GDM1 (cell line): ENCODE measurements around the gene CCDC77.

Experiments
- DNase-seq: peaks from one replicate; lab custom pipeline; 2025; lab: John Stamatoyannopoulos, UW

CCDC77 gene

DNA sequence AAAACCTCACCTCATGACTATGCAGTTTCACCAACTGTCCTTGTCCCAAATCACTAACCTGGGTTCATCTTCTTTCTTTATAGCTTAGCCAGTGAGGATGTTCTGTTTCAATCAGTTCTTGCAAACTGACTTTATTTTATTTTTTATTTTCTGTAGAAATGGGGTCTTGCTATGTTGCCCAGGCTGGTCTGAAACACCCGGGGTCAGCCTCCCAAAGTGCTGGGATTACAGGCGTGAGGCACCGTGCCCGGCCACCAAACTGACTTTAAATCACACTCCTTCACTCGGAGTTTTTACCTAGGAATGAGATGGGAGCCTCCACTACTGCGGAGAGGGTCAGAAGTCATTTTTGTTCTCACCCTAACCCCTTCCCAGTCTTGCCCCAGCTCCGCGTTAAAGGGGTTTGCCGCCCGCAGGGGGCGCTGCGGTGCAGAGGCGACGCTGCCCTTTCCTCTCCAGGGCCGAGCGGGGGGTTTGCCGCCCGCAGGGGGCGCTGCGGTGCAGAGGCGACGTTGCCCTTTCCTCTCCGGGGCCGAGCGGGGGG, 51.3 kb downstream of the CCDC77 start:
- no peak for DNase-seq

DNA sequence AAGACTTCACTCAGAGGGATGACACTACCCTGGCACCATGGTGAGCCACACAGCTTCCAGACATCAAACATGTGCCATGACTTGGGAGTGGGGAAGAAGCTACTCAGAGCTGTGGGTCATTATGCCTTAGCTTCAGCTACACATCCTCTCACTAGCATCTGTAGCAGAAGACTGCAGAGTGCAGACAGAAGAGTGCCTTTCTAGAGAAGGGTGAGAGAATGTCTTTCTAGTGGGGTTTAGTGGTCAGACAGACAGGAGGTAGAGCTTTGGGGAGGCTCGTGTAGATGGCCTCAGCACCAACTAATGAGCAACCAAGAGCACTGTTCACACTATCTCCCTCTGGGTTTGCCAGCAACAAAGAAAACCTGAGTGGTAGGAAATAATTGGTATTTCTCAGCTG, 53.4 kb downstream of the CCDC77 start:
- DNase-seq, result no peak

DNA sequence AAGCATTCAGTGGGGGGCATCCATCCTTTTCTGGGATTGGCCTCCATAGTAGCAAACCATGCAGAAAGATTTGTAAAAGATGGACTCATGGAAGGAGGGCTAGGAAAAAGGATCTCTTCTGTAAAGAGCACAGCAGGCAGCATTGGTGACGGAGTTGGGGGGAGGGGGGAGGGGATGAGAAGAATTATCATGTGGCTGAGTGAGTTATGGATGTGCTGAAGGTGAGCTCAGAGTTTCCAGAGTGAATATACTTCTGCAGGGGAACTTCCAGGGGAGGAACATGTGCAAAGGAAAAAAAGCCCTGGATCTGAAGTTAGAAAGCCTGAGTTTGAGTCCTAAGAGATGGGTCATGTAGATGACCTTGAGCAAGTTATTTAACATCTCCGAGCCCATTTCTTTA, 54.4 kb downstream of the CCDC77 start:
- DNase-seq, result no peak

DNA sequence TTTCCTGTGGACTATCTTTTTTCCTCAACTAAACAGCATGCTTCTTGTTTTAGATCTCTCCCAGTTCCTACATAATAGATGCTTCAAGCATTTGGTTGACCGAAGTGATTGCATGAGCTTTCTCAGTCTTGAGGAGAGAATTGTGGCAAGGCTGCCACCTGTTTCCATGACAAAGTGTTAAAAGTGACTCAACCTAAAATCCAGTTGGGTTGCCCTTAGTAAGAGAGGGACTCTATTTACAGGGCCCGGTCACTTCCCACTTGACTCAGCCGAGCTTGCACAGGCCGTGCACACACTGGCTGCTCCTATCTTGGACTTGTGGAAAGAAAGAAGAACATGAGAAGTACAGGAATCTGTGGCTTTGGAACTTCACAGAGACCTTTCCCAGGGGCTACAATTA, 56.2 kb downstream of the CCDC77 start:
- no peak for DNase-seq

DNA sequence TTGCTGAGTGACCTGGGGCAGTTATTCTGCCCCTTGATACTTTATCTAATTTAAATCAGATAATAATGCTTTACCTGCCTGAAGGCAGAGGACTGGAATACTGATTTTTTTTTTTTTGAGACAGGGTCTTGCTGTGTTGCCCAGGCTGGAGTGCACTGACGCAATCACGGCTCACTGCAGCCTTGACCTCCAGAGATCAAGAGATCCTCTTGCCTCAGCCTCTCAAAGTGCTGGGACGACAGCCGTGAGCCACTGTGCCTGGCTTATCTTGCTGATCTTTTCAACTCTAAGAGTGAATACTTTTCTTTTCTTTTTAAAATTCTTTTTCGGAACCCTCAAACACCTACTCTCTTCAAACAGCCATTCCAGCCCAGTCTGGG, 57.6 kb downstream of the CCDC77 start:
- no peak for DNase-seq

DNA sequence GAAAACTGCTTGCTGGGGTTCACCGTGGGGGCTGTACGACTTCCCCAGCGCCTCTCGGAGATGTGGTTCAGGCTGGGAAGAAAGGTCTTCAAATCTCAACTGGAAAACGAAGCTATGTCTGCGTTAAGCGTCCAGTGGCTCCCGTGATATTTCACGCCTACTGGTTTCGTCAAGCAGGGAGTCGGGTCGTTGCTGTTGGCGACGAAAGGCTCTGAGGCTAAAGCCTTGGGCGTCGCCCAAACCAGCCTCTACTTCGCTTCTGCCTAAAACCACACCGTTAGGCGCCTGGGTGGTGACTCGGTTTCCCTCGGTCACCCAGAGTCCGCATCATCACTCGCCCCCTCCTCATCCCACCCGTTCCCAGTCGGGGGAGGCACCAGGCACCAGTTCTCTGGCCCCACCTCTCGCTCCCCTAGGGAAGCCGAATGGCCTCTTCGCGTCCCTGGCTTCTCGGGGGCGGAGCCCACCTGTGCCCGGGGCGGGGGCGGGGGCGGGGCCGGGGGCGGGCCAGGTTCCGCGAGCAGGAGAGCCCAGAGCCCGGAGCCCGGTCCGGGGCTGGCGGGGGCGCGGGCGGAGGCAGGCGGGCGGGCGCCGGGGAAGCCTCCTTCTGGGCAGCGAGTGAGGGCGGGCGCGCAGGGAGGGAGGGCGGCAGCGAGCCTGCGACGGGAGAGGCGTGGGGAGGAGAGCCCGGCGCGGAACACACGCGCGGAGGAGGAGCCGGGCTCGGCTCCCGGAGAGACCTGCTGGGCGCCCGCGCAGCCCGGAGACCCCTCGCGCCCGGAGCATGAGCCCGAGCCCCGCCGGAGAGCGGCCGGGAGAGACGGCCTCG, 58.2 kb downstream of the CCDC77 start, which contains the start of gene B4GALNT3:
Gene B4GALNT3, plus strand, starts transcription at position 510 of the 829 bp plus-strand sequence. CDS start 438 bp downstream, outside the sequence.
- DNase-seq, result no peak

DNA sequence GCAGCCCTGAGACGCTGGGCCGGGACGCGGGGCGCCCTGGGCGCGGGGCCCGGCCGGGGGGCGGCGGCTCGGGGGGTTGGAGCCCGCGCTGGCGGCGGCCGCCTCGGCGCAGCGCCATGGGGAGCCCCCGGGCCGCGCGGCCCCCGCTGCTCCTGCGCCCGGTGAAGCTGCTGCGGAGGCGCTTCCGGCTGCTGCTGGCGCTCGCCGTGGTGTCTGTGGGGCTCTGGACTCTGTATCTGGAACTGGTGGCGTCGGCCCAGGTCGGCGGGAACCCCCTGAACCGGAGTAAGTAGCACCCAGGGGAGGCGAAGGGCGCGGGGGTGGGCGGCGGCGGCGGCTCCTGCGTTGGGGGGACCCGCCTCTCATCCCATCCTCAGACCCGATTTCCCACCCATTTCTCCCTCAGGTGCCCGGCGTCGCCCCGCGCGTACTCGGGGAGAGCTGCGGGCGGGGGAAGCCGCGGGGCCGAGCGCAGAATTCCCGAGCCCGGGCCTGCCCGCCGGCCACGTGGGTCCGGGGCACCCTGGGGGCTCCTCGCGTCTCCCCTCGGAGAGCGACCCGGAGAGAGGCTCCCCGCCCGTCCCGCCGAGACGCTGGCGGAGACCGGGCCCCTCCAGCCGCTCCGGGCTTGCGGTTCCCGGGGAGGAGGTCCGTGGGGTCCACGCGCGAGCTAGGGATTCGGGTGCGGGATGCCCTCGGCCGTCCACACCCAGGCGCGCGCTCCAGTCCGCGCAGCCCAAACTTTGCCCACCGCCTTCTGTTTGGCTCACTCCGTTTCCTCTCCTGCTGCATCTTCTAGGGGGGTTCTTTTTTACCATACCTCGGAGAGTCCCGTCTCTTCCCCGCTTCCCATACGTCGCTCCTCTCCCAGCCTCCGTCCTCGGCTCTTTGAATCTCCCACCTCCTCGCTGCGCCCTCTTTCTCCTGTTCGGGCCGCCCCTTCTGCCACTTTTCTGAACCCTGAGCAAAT, 59.1 kb downstream of the CCDC77 start:
- no peak for DNase-seq

DNA sequence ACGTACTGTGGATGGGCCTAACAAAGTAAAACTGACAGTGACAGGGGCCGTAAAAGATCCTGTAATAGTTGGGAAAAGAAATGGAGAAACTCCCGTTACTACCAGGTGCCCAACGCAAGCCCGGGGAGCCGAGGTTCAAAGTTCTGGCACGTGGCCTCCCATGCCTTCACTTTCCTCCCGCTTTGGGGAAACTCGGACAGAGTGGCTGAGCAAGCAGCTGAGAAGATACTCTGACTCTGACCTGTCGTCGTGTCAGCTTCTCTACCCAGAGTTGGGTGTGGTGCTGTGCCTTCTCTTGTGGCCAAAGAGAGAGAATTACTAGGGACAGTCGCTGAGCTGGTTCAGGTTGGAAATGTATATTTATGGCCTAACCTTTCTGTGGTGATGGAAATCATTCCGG, 60.0 kb downstream of the CCDC77 start:
- DNase-seq, result no peak

DNA sequence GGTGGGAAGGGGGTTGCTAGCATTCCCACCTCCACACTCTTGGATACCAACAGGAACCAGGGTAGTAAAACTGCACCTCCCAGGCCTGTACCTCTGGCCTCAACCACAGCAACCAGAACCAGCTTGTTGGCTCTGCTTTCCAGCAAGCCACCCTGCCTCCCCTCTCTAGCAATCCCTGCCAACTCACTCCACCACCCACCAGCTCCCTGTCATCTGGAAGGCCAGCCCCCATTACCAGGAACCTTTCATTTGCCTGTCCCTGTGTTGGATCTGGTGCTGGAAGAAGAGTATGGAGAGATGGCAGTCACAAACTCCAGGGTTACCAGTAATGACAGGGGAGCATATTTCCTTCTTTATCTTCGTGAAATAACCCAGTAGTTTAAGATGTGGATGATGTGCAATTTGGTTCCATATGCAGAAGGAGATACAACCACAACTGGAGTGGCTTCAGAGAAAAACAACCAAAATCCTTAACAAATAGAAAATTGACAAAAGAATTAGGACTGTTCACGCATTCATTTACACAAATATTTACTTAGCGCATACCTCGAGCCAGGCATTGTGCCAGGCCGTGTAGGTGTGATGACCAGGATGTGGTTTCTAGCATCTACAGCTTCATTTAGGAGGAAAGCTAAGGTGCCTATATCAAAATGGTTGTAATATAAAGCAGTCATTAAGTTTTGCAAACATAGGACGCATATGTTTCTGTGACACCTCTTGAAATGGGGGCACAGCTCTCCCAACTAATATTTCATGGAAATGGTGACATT, 61.7 kb downstream of the CCDC77 start:
- DNase-seq, result no peak

DNA sequence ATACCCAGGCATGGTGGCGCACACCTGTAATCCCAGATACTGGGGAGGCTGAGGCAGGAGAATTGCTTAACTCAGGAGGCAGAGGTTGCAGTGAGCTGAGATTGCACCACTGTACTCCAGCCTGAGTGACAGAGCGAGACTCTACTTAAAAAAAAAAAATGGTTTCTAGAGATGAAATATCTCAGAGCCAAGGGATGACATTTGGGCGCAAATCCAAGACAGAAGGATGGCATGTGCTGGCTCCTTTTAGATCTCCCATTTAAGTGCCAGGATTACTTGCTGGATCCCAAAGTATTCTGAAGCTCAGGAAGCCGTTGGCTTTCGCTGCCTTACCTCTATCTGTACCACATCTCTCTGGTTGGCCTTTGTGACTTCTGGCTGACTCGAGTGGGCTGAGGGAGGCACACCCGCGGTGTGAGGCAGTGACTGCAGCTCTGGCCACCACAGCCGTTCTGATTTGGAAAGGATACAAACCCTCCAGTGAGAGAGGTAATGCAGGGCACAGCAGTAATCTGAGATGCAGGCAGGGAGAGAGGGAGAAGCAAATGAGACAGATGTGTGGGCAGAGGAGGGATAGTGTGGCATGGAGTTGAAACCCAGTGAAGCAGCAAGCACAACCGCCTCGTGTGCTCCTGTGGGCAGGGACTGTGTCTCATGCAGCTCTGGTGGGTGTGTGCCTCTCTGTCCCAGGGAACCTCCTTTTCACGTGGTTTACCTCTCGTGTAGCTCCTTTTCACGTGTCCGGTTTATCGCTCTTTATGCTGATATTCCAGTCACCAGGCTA, 63.2 kb downstream of the CCDC77 start:
- DNase-seq, result no peak

DNA sequence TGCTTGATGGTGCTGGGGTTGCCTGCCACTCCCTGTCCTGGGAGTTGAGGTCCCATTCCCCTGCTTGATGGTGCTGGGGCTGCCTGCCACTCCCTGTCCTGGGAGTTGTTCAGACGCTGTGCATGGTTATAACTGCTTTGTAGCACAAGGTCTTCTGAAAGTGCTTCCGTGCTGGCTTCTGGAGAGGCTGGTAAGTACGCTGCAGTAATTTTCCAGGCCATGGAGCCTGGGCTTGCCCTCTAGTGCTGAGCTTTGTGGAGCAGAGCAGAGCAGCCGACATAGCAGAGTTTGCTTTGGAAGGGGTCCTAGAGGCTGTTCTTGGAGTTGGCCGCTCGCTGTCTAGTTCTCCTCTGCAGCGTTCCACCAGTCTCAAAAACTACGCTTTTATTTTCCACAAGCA, 64.6 kb downstream of the CCDC77 start:
- no peak for DNase-seq

DNA sequence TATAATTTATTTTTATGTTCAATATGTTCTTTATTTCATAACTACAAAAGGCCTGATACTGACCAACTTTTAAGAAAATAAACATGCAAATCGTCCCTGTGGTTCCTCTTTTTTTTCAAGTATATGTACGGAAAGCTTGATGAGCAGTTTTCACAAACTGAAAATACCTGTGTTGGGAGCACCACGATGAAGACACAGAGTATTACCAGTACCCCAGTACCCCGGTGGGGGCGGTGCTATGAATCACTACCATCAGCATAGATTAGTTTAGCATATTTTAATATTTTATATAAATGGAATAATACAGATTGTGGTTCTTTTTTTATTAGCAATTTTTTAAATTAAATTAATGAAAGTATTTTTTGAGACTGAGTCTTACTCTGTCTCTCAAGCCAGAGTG, 65.3 kb downstream of the CCDC77 start:
- no peak for DNase-seq

DNA sequence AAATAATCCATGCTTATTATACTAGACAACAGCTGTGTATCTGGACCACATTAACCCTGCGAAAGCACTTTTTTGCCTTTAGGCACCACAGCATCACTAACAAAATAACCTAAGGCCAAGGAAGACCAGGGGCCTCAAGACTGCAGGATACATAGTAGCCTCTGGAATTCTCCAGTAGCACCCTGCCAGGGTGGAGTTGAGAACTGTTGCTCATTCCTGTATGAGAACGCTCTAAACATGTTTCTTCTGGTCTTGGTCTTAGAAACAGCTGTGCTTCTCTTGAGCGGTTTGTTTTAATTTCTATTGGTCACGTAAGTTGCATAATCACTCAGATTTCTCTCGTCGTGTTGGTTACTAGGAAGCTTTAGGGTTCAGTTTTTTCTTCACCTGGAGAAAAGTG, 66.1 kb downstream of the CCDC77 start:
- DNase-seq, result no peak

DNA sequence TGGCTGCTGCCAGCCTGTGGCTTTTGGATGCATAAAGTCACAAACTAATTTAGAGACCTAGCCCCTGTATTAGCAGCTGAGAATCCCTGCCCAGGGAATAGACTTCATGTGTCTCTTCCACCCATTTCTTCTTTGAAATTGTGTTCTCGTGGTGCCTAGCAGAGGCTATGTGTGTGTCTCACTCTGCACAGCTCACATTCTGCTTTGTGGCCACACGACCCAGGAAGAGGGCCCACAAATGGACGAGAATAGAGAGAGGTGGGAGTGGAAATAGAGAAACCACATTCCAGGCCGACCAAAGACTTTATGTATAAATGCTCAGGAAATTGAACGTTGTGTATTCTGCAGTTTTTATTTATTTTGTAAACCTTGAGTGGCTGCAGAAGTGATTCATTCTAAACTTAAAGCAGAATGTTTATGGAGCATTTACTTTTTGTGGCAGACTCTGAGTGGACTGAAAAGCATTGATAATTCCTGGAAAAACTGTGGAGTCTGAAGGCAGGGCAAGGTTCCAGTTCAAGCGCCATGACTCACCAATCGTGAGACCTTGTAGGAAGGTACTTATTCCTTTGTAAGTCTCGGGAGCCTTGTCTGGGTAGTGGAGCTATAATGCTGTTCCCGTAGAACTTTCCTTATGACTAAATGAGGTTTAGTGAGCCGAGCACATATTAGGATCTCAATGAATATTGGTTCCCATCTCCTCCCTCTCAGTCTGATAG, 67.4 kb downstream of the CCDC77 start:
- no peak for DNase-seq

DNA sequence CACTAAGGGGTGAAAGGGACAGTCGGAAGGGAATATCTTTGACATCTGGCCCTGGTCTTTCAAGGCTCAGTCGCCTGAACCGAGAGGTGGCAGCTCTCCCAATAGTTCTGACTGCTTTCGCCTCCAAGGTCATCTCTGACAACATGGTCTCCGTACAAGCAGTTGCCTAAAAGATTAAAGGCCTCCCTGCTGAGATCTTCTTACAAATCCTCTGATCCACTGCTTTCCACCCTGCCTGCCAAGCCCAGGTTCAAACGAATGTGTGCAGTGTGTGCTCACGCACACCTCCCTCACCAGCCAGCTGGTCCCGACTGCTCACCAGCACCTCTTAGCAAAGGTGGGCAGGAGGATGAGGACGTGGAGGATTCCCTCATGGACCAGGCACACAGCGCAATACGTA, 68.7 kb downstream of the CCDC77 start:
- no peak for DNase-seq

DNA sequence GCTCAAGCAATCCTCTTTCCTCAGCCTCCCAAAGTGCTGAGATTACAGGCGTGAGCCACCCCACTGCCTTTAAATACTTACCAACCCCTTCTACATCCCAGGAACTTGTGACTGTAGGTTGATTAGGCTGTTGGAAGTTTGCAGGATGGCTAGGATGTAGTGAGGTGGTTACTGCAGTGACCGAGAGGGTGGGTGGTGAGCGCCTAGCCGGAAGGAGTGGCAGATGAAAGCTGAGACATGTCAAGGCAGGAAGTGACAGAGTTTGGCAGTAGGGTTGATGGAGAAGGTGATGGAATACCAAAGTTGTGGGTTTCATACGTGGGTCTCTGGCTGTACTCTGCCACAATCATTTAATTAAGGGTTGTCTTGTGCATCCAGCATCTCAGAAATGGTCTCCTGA, 71.8 kb downstream of the CCDC77 start:
- no peak for DNase-seq

DNA sequence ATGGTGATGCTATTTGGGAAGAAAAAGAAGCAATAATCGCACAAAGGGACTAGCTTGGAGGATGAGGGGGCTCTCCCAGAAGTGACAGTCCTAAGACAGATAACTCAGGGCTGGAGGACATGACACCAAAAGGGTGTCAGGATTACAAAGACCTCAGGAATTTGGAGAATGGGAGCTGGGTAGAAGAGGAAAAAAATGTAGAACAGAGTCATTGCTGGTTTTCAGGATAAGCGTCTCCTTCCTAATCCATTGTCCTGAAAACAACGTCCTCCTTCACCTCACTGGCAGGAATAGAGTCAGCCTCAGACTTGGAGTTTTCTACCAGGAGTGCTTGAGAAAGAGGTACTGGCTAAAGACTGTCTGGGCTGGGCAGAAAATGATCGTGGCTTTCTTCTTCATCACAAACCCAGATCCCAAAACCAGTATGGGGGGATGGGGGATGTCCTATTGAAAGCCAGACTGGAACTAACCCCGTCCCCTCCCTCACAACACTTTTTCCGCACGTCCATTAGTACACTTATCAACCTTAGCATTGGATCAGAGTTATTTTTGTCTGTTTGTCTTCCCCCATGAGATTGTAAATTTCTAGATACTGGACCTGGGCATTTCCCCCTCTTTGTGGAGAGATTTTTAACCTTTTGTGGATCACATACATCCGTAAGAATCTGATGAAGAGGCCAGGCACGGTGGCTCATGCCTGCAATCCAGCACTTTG, 72.6 kb downstream of the CCDC77 start:
- DNase-seq, result no peak

DNA sequence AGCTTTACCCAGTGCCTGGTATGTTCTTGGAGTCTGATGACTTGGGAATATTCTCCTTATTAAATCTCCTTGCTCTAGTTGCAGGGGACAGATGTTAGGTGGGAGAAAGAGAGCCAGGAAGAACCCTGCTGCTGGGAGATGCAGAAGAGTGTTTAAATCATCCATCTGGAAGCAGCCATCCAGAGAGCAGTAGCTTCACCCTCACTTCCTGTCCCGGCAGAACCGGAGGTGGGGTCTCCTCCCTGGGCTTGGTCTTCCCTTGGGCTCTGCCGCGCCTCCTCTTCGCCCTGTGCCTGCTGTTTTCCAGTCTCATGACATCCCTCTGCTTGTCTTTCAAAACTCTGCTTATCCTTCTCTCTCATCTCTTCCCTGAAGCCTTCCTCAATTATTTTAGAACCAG, 73.8 kb downstream of the CCDC77 start:
- no peak for DNase-seq

DNA sequence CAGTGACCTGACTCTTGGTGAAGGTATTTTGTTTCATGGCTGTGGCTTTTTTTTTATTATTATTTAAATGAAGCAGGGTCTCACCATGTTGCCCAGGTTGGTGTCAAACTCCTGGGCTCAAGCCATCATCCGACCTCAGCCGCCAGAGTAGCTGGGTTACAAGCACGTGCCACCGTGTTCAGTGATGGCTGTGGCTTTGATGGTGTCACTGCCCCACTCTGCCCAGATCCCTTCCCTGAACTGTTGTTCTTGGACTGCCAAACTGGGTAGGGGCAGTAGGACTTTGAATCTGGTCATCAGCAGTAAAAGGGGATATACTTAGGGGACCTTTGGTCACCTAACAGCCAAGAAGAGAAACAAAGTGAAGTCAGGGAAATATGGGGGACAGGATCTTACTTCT, 77.7 kb downstream of the CCDC77 start:
- no peak for DNase-seq
